HTERT RPE-1 (cell line): ENCODE measurements around the gene CEP43.

Experiments
- in situ Hi-C: fragments of 300-500 bp; cut with MboI; formaldehyde crosslinking; loops from 4 replicates; pipeline ENCODE4 v1.14.3; 2020; ENCODE audit warnings: low sequenced_read_pairs

Gene CEP43

GRCh38 chr6:166960609-166960978, 38.6 kb upstream of the CEP43 start:
- in situ Hi-C loops, result no loop called here

- in situ Hi-C loops, result no loop called here
Observed at GRCh38 chr6:166966268-166966667, 32.9 kb upstream of the CEP43 start.

DNA sequence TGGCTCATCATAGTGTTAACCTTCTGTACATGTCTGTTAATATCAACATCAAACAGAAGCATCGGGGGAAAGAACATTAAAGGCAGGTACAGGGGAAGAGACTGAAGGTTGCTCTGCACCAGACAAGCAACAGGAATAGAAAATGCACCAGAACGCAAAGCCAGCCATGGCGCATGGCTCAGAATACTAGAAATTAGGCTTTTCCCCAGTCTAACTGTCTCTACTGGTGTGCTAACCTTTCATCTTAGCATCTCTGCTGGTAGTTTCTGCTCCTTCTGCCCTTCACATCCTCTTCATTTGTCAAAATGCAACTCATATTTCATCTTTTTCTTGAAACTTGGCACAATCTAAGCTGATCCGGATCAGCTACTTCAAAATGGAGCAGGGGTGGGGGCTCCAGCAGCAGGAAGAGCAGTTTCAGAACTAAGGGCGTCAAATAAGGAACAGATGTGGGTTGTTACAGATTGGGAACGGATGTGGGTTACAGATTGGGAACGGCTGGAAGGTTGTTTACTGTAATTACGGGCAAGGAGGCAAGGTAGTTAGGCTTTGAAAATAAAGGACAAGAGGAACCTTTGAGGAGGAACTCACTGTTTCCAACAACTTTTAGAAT, 29.7 kb upstream of the CEP43 start:
- in situ Hi-C loops, result no loop called here

DNA sequence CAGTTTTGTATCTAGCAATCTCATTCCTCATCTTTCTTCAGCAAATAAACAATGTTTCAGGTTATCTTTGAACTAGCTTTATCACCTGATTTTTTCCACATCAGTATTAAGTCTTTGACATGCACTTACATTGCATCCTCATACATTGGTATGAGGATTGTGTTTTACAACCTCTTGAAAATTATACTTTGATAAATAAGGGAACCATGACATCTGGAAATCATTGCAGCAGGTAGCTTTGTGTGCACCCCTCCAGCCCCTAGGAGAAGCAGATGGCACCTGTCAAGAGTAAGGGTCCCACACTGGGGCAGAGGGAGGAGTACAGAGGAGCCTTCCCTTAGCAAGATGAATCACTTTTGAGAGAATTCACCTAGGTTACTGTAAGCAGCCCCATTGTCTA, 29.1 kb upstream of the CEP43 start:
- in situ Hi-C loops, result no loop called here

DNA sequence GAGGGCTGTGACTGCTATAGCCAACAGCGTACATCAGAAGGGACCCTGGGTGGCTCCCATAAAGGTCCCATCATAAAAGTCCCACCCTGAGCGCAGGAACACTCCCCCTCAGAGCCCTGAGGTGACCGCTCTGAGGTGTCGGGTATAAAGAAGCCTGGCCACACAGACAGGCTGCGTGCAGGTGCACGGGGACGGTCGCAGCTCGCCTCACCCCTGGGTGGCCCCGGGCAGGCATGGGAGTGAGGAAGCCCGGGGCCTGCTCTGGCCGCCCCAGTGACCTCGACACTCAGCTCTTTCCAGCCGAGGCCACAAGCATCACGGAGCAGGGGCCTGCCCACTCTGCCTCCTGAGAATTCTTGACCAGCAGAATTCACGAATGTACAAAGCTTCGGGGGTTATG, 28.4 kb upstream of the CEP43 start:
- in situ Hi-C loops, result no loop called here

GRCh38 chr6:166971271-166971670, 27.9 kb upstream of the CEP43 start:
- in situ Hi-C loops, result no loop called here

DNA sequence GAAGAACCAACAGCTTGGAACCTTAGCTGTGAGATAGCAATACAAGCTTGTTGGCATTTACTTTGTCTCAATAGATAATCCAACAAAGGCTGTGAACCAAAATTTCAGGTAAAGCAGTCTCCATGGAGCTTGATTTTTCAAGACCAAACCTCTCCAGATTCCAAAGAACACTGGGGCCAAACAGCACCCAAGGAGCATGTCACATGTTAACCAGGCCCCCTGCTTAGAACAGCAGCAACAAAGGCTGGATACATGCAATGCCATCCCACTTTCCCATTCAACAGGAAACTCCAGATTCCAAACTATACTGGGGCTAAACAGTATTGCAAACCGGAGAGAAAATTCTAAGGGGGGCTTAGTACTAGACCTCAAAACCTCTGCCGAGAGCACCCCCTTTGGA, 27.1 kb upstream of the CEP43 start:
- in situ Hi-C loops, result no loop called here

- in situ Hi-C loops, result no loop called here
Observed at GRCh38 chr6:166976636-166977035, 22.6 kb upstream of the CEP43 start.

GRCh38 chr6:166977621-166978525, 21.3 kb upstream of the CEP43 start:
- in situ Hi-C loops, result no loop called here

- in situ Hi-C loops, result no loop called here
Observed at GRCh38 chr6:166980738-166981137, 18.5 kb upstream of the CEP43 start.

DNA sequence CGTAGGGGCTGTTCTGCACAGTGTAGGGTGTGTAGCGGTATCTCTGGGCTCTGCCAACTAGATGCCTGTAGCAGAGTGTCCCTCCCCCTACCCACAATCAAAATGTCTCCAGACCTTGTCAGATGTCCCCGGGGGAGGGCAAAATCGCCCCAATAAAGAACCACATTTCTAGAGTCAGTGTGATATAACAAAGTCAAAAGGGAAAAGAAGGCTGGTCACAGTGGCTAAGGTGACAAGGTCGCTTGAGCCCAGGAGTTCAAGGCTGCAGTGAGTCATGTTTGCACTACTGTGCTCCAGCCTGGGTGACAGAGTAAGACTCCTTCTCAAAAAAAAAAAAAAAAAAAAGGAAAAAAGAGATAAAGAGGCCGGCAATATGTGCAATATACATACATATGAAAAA, 11.7 kb upstream of the CEP43 start:
- in situ Hi-C loops, result no loop called here

GRCh38 chr6:166987930-166988329, 11.3 kb upstream of the CEP43 start:
- in situ Hi-C loops, result no loop called here

DNA sequence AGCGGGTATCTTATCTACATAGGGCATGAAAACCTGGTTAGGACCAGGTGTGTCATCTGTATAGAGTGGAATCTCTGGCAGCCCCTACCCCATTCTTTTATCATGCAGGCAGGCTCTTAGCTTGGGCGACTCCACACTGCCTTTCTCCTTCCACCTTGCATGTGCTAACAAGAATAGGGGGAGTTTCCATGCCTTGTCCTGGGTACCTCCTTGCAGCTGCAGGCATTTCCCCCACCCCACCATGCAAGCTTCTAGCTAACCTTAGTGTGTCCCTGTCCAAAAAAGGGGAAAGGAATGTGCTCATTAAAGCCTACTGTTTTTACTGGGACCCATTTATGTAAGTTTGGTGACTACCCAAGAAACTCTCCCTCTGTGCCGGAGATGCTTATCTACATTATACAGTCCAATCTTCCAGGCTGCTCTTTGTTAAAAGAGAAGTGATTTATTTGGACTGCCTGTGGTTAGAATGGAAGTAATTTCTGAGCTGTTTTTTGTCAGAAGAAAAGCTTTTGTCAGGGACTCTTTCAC, 10.5 kb upstream of the CEP43 start:
- in situ Hi-C loops, result no loop called here

DNA sequence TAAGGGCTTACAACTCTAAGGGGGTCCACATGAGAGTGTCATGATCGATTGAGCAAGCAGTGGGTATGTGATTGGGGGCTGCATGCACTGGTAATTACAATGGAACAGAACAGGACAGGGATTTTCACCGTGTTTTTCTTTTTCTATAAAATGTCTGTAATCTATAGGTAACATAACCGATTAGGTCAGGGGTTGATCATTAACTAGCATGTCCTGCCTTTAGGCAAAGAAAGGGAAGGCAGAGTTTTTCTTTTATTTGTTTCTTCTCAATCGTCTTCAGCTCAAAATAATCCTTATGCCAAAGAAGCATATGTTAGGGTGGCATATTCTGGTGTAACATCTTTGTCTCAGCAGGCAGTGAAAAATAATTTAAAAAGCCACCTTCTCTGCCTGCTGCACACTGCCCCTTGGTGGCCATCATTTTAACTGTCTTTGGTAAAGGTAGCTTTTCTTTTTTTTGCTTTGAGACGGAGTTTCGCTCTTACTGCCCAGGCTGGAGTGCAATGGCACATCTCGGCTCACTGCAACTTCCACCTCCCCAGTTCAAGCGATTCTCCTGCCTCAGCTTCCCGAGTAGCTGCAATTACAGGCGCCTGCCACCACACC, 9.7 kb upstream of the CEP43 start:
- in situ Hi-C loops, result no loop called here

- in situ Hi-C loops, result no loop called here
Observed at GRCh38 chr6:166996406-166996805, 2.8 kb upstream of the CEP43 start.

GRCh38 chr6:166997348-166997747, 1.8 kb upstream of the CEP43 start:
- in situ Hi-C loops, result no loop called here

GRCh38 chr6:166997768-166998255, 1.4 kb upstream of the CEP43 start:
- in situ Hi-C loops, result no loop called here

DNA sequence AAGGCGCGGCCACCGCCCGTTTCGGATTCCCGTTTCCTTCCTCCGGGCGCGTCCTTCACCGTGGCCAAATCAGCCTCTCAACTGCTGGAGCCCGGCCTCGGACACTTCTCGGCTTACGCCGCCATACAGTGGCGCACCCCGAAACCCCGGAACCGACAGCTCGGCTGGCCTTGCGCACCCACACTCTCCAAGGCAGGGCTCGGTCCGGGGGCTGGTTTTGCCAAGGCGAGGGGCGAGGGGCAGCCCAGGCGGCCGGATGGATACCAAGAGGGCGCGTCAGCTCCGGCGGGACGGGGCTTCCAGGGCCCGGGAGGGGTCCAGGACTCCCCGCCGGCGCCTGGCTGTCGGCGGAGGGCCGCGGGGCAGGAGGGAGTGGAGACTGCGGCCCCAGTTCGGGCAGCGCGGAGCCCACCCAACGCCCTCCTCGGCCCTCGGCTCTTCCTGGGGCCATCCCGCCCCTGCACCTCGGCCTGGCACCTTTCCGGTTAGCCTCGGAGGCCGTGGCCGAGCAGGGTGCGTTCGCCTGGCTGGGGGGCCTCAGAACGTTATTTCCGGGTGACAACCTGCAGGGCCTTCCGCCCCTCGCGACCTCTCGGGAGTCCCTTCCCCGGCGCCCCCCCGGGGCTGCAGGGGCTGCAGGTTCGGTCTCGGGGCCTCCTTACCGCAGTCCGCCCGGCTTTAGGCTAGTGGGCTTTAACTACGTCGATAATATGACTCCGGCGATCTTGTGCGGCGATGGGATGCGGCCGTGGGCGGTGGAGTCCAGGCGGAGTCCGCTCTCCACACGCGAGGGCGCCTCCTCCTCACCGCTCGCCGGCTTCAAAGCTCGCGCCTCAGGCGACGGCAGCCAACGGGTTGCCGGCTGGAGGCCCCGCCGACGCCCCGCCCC, 697 bp upstream of the CEP43 start:
- in situ Hi-C loops, result no loop called here

GRCh38 chr6:166999884-167000253, 672 bp downstream of the CEP43 start:
- in situ Hi-C loops, result no loop called here

DNA sequence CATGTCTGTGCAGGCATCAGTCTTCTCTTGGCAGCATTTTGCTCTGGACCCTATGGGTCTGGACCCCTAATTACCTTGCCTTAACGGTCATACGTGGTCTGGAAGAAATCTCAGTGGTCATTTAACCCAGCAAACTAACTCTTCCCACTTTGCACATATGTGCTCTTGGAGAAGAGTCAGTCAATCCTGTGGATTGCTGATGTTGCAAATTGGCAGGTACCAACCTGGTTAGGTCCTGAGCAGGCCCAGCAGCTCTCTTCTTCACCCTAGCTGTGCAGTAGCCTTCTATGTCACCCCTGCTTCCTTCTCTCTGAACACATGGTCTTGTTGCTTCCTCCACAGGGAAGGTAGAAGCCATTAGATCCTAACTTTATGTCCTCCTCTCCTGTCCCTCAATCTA, 1.6 kb downstream of the CEP43 start:
- in situ Hi-C loops, result no loop called here
